ENCODE measurements around the gene DBX1. TPM values are rescaled to one million over a fixed set of nuclear protein-coding genes. Genes with fewer than 3 reads are reported as not detected.

Gene DBX1
- polyA plus RNA-seq, 4 donors, result not detected

GRCh38 chr11:20126724-20127123 is 33.6 kb downstream of the DBX1 start:
- no peak for DNase-seq (ENCODE audit: low read depth in 4 of 4, low spot score in 2 of 4)

- no peak for DNase-seq (ENCODE audit: low read depth in 4 of 4, low spot score in 2 of 4)
These were observed 34.3 kb downstream of the DBX1 start for GRCh38 chr11:20125927-20126326.

GRCh38 chr11:20122131-20122530 is 38.1 kb downstream of the DBX1 start:
- no peak for DNase-seq (ENCODE audit: low read depth in 4 of 4, low spot score in 2 of 4)

GRCh38 chr11:20120134-20120925 is 39.9 kb downstream of the DBX1 start:
- no peak for DNase-seq (ENCODE audit: low read depth in 4 of 4, low spot score in 2 of 4)

GRCh38 chr11:20119315-20119714 is 41.0 kb downstream of the DBX1 start:
- DNase-seq (ENCODE audit: low read depth in 4 of 4, low spot score in 2 of 4), result no peak

- DNase-seq (ENCODE audit: low read depth in 4 of 4, low spot score in 2 of 4), result no peak
These were observed 42.1 kb downstream of the DBX1 start for GRCh38 chr11:20118209-20118608.

GRCh38 chr11:20117291-20117690 is 43.0 kb downstream of the DBX1 start:
- no peak for DNase-seq (ENCODE audit: low read depth in 4 of 4, low spot score in 2 of 4)

GRCh38 chr11:20116825-20117224 is 43.5 kb downstream of the DBX1 start:
- no peak for DNase-seq (ENCODE audit: low read depth in 4 of 4, low spot score in 2 of 4)

GRCh38 chr11:20114588-20114987 is 45.7 kb downstream of the DBX1 start:
- no peak for DNase-seq (ENCODE audit: low read depth in 4 of 4, low spot score in 2 of 4)

- no peak for DNase-seq (ENCODE audit: low read depth in 4 of 4, low spot score in 2 of 4)
These were observed 47.2 kb downstream of the DBX1 start for GRCh38 chr11:20113149-20113438.

GRCh38 chr11:20112291-20113148 is 47.8 kb downstream of the DBX1 start:
- DNase-seq (ENCODE audit: low read depth in 4 of 4, low spot score in 2 of 4), result no peak

GRCh38 chr11:20111871-20112270 is 48.4 kb downstream of the DBX1 start:
- no peak for DNase-seq (ENCODE audit: low read depth in 4 of 4, low spot score in 2 of 4)

GRCh38 chr11:20110908-20111669 is 49.2 kb downstream of the DBX1 start:
- DNase-seq (ENCODE audit: low read depth in 4 of 4, low spot score in 2 of 4), result no peak

- DNase-seq (ENCODE audit: low read depth in 4 of 4, low spot score in 2 of 4), result no peak
These were observed 50.4 kb downstream of the DBX1 start for GRCh38 chr11:20109731-20110445.

Other genes starting within 250 kb of the DBX1 start
- gene HTATIP2, start 203.2 kb upstream of the DBX1 start, polyA plus RNA-seq (ENCODE audit: insufficient read length in 4 of 4), result 1 to 10 TPM; 2.7 to 4.5 (median 3.9) TPM
- gene PRMT3, start 227.2 kb upstream of the DBX1 start, polyA plus RNA-seq (ENCODE audit: insufficient read length in 4 of 4), result 10 to 100 TPM; 15.6 to 18.4 (median 17.5) TPM